Measurements from ENCODE around the gene PAEP.

PAEP gene

GRCh38 chr9:135551031-135551430 lies 10.5 kb upstream of the PAEP start:
- H3K27me3 ChIP-seq (replicated peaks; ENCODE audit: control insufficient read depth, insufficient read depth, low read length, poor library complexity, severe bottlenecking) = no peaks in the 10 kb centered on the region
- H3K9me3 ChIP-seq (ENCODE audit: control insufficient read depth, low read length) = no peaks in the 10 kb centered on the region
- H3K27ac ChIP-seq (ENCODE audit: insufficient read depth, low read length, poor library complexity, severe bottlenecking) = no peak overlapping the region
- no peaks in the 10 kb centered on the region for H3K36me3 ChIP-seq (ENCODE audit: control insufficient read depth, insufficient read depth, low read length)
- H3K4me1 ChIP-seq (ENCODE audit: control insufficient read depth, insufficient read depth, low read length, poor library complexity, severe bottlenecking) = no peaks in the 10 kb centered on the region
- no peak for DNase-seq
- no peak overlapping the region for H3K4me3 ChIP-seq (ENCODE audit: insufficient read depth, low read depth, low read length, poor library complexity, severe bottlenecking)

- no peaks in the 10 kb centered on the region for H3K9me3 ChIP-seq (ENCODE audit: control insufficient read depth, low read length)
- no peak overlapping the region for H3K27ac ChIP-seq (ENCODE audit: insufficient read depth, low read length, poor library complexity, severe bottlenecking)
- no peaks in the 10 kb centered on the region for H3K27me3 ChIP-seq (replicated peaks; ENCODE audit: control insufficient read depth, insufficient read depth, low read length, poor library complexity, severe bottlenecking)
- no peak for DNase-seq
- H3K4me1 ChIP-seq (ENCODE audit: control insufficient read depth, insufficient read depth, low read length, poor library complexity, severe bottlenecking) = no peaks in the 10 kb centered on the region
- no peak overlapping the region for H3K4me3 ChIP-seq (ENCODE audit: insufficient read depth, low read depth, low read length, poor library complexity, severe bottlenecking)
- no peaks in the 10 kb centered on the region for H3K36me3 ChIP-seq (ENCODE audit: control insufficient read depth, insufficient read depth, low read length)
Measured at GRCh38 chr9:135551456-135551855, 10.1 kb upstream of the PAEP start.

GRCh38 chr9:135552021-135552697 lies 9.4 kb upstream of the PAEP start:
- Histone ChIP-seq H3K36me3 (ENCODE audit: control insufficient read depth, insufficient read depth, low read length) (no peaks in the 10 kb centered on the region), H3K4me3 (ENCODE audit: insufficient read depth, low read depth, low read length, poor library complexity, severe bottlenecking) (no peak overlapping the region), H3K4me1 (ENCODE audit: control insufficient read depth, insufficient read depth, low read length, poor library complexity, severe bottlenecking) (no peaks in the 10 kb centered on the region), H3K27me3 (replicated peaks; ENCODE audit: control insufficient read depth, insufficient read depth, low read length, poor library complexity, severe bottlenecking) (no peaks in the 10 kb centered on the region), H3K27ac (ENCODE audit: insufficient read depth, low read length, poor library complexity, severe bottlenecking) (no peak overlapping the region), H3K9me3 (ENCODE audit: control insufficient read depth, low read length) (no peaks in the 10 kb centered on the region)
- DNase-seq = no peak

GRCh38 chr9:135552698-135553171 lies 8.8 kb upstream of the PAEP start:
- Histone ChIP-seq H3K27me3 (replicated peaks; ENCODE audit: control insufficient read depth, insufficient read depth, low read length, poor library complexity, severe bottlenecking) (no peaks in the 10 kb centered on the region), H3K4me1 (ENCODE audit: control insufficient read depth, insufficient read depth, low read length, poor library complexity, severe bottlenecking) (no peaks in the 10 kb centered on the region), H3K9me3 (ENCODE audit: control insufficient read depth, low read length) (no peaks in the 10 kb centered on the region), H3K27ac (ENCODE audit: insufficient read depth, low read length, poor library complexity, severe bottlenecking) (no peak overlapping the region), H3K4me3 (ENCODE audit: insufficient read depth, low read depth, low read length, poor library complexity, severe bottlenecking) (no peak overlapping the region), H3K36me3 (ENCODE audit: control insufficient read depth, insufficient read depth, low read length) (no peaks in the 10 kb centered on the region)
- no peak for DNase-seq

- Histone ChIP-seq H3K4me3 (ENCODE audit: insufficient read depth, low read depth, low read length, poor library complexity, severe bottlenecking) (no peak overlapping the region), H3K27me3 (replicated peaks; ENCODE audit: control insufficient read depth, insufficient read depth, low read length, poor library complexity, severe bottlenecking) (no peaks in the 10 kb centered on the region), H3K4me1 (ENCODE audit: control insufficient read depth, insufficient read depth, low read length, poor library complexity, severe bottlenecking) (no peaks in the 10 kb centered on the region), H3K36me3 (ENCODE audit: control insufficient read depth, insufficient read depth, low read length) (no peaks in the 10 kb centered on the region), H3K27ac (ENCODE audit: insufficient read depth, low read length, poor library complexity, severe bottlenecking) (no peak overlapping the region), H3K9me3 (ENCODE audit: control insufficient read depth, low read length) (no peaks in the 10 kb centered on the region)
- DNase-seq = no peak
Measured at GRCh38 chr9:135554718-135555117, 6.8 kb upstream of the PAEP start.

- Histone ChIP-seq H3K36me3 (ENCODE audit: control insufficient read depth, insufficient read depth, low read length) (no peaks in the 10 kb centered on the region), H3K4me1 (ENCODE audit: control insufficient read depth, insufficient read depth, low read length, poor library complexity, severe bottlenecking) (no peaks in the 10 kb centered on the region), H3K27me3 (replicated peaks; ENCODE audit: control insufficient read depth, insufficient read depth, low read length, poor library complexity, severe bottlenecking) (no peaks in the 10 kb centered on the region), H3K27ac (ENCODE audit: insufficient read depth, low read length, poor library complexity, severe bottlenecking) (no peak overlapping the region), H3K9me3 (ENCODE audit: control insufficient read depth, low read length) (no peaks in the 10 kb centered on the region), H3K4me3 (ENCODE audit: insufficient read depth, low read depth, low read length, poor library complexity, severe bottlenecking) (no peak overlapping the region)
- no peak for DNase-seq
Measured at GRCh38 chr9:135555203-135555602, 6.4 kb upstream of the PAEP start.

GRCh38 chr9:135555910-135556309 lies 5.6 kb upstream of the PAEP start:
- no peaks in the 10 kb centered on the region for H3K27me3 ChIP-seq (replicated peaks; ENCODE audit: control insufficient read depth, insufficient read depth, low read length, poor library complexity, severe bottlenecking)
- no peaks in the 10 kb centered on the region for H3K9me3 ChIP-seq (ENCODE audit: control insufficient read depth, low read length)
- H3K4me3 ChIP-seq (ENCODE audit: insufficient read depth, low read depth, low read length, poor library complexity, severe bottlenecking) = no peak overlapping the region
- H3K36me3 ChIP-seq (ENCODE audit: control insufficient read depth, insufficient read depth, low read length) = no peaks in the 10 kb centered on the region
- H3K4me1 ChIP-seq (ENCODE audit: control insufficient read depth, insufficient read depth, low read length, poor library complexity, severe bottlenecking) = no peaks in the 10 kb centered on the region
- DNase-seq = no peak
- no peak overlapping the region for H3K27ac ChIP-seq (ENCODE audit: insufficient read depth, low read length, poor library complexity, severe bottlenecking)

GRCh38 chr9:135559606-135560005 lies 1.9 kb upstream of the PAEP start:
- Histone ChIP-seq H3K4me1 (ENCODE audit: control insufficient read depth, insufficient read depth, low read length, poor library complexity, severe bottlenecking) (no peaks in the 10 kb centered on the region), H3K36me3 (ENCODE audit: control insufficient read depth, insufficient read depth, low read length) (no peaks in the 10 kb centered on the region), H3K9me3 (ENCODE audit: control insufficient read depth, low read length) (no peaks in the 10 kb centered on the region), H3K27me3 (replicated peaks; ENCODE audit: control insufficient read depth, insufficient read depth, low read length, poor library complexity, severe bottlenecking) (no peaks in the 10 kb centered on the region), H3K4me3 (ENCODE audit: insufficient read depth, low read depth, low read length, poor library complexity, severe bottlenecking) (no peak overlapping the region), H3K27ac (ENCODE audit: insufficient read depth, low read length, poor library complexity, severe bottlenecking) (no peak overlapping the region)
- DNase-seq = no peak

GRCh38 chr9:135562235-135562745 lies 734 bp downstream of the PAEP start:
- Histone ChIP-seq H3K36me3 (ENCODE audit: control insufficient read depth, insufficient read depth, low read length) (no peaks in the 10 kb centered on the region), H3K4me1 (ENCODE audit: control insufficient read depth, insufficient read depth, low read length, poor library complexity, severe bottlenecking) (no peaks in the 10 kb centered on the region), H3K9me3 (ENCODE audit: control insufficient read depth, low read length) (no peaks in the 10 kb centered on the region), H3K27ac (ENCODE audit: insufficient read depth, low read length, poor library complexity, severe bottlenecking) (no peak overlapping the region), H3K27me3 (replicated peaks; ENCODE audit: control insufficient read depth, insufficient read depth, low read length, poor library complexity, severe bottlenecking) (no peaks in the 10 kb centered on the region), H3K4me3 (ENCODE audit: insufficient read depth, low read depth, low read length, poor library complexity, severe bottlenecking) (no peak overlapping the region)
- no peak for DNase-seq

GRCh38 chr9:135563039-135563476 lies 1.5 kb downstream of the PAEP start:
- Histone ChIP-seq H3K4me3 (ENCODE audit: insufficient read depth, low read depth, low read length, poor library complexity, severe bottlenecking) (no peak overlapping the region), H3K9me3 (ENCODE audit: control insufficient read depth, low read length) (no peaks in the 10 kb centered on the region), H3K27me3 (replicated peaks; ENCODE audit: control insufficient read depth, insufficient read depth, low read length, poor library complexity, severe bottlenecking) (no peaks in the 10 kb centered on the region), H3K36me3 (ENCODE audit: control insufficient read depth, insufficient read depth, low read length) (no peaks in the 10 kb centered on the region), H3K27ac (ENCODE audit: insufficient read depth, low read length, poor library complexity, severe bottlenecking) (no peak overlapping the region), H3K4me1 (ENCODE audit: control insufficient read depth, insufficient read depth, low read length, poor library complexity, severe bottlenecking) (no peaks in the 10 kb centered on the region)
- no peak for DNase-seq

Data from effector memory CD4-positive, alpha-beta T cell (primary cell).